Upper lobe of right lung (tissue), 1 donor: ENCODE measurements around the gene CAMK1D. TPM values are rescaled to one million over a fixed set of nuclear protein-coding genes. Genes with fewer than 3 reads are reported as not detected.

Experiments
- ATAC-seq: fragments of 200-7000 bp; cut with Tn5 transposase; one replicate; pipeline ENCODE4 v1.9.1; 2020; ENCODE audit warnings: mild to moderate bottlenecking, moderate library complexity
- DNase-seq: peaks from one replicate; pipeline ENCODE4 v3.0.0-alpha.2; 2020
- H3K27ac ChIP-seq: fragments of 200-600 bp; one replicate; pipeline ENCODE4 v1.8.0; 2022
- H3K27me3 ChIP-seq: fragments of 200-600 bp; one replicate; pipeline ENCODE4 v1.8.0; 2022; ENCODE audit warnings: mild to moderate bottlenecking
- H3K36me3 ChIP-seq: fragments of 200-600 bp; one replicate; pipeline ENCODE4 v1.8.0; 2022
- H3K4me1 ChIP-seq: fragments of 200-600 bp; one replicate; pipeline ENCODE4 v1.8.0; 2022
- H3K4me3 ChIP-seq: fragments of 200-600 bp; one replicate; pipeline ENCODE4 v1.8.0; 2022; ENCODE audit warnings: mild to moderate bottlenecking
- H3K9me3 ChIP-seq: fragments of 200-600 bp; one replicate; pipeline ENCODE4 v1.8.0; 2022
- CTCF ChIP-seq: fragments of 200-600 bp; IDR thresholded peaks from one replicate; pipeline ENCODE4 v1.8.0; 2022; ENCODE audit warnings: antibody characterized with exemption
- intact Hi-C: fragments of 100-400 bp; cut with DNase I; formaldehyde crosslinking; loops from one replicate; pipeline ENCODE4 v1.11.0; 2022
- total RNA-seq: library from RNA; stranded (reverse); fragmentation: NEBNext Ultra II Directional; extraction: Animal tissue kit (Norgen Biotek cat#: 25700); gene quantifications from one replicate; pipeline ENCODE4 v1.2.1, GENCODE V29; 2021
- donor health status: DM: no; HTN: yes; CAD: no; lungs with severe emphysema.

Gene CAMK1D
- total RNA-seq, 1 donor from 2014 or later: 17.1 TPM

- no peak for TF ChIP-seq CTCF
- no peaks in the 10 kb centered on the region for H3K4me1 ChIP-seq
- no peak overlapping the region for H3K4me3 ChIP-seq
- no peaks in the 10 kb centered on the region for H3K9me3 ChIP-seq
- H3K36me3 ChIP-seq: no peaks in the 10 kb centered on the region
- no peak for DNase-seq
- no peak for ATAC-seq
- no peak overlapping the region for H3K27ac ChIP-seq
- H3K27me3 ChIP-seq: no peaks in the 10 kb centered on the region
- intact Hi-C loops: no loop called here
These were observed 240.4 kb downstream of the CAMK1D start for GRCh38 chr10:12589791-12590190.

- Histone ChIP-seq H3K36me3 (no peaks in the 10 kb centered on the region), H3K4me3 (no peak overlapping the region), H3K9me3 (no peaks in the 10 kb centered on the region), H3K27ac (no peak overlapping the region), H3K27me3 (no peaks in the 10 kb centered on the region), H3K4me1 (no peaks in the 10 kb centered on the region)
- TF ChIP-seq CTCF: no peak
- no peak for DNase-seq
- intact Hi-C loops: no loop called here
- ATAC-seq: no peak
These were observed 241.6 kb downstream of the CAMK1D start for GRCh38 chr10:12590675-12591659.

- ATAC-seq: no peak
- Histone ChIP-seq H3K4me1 (no peaks in the 10 kb centered on the region), H3K9me3 (no peaks in the 10 kb centered on the region), H3K27me3 (no peaks in the 10 kb centered on the region), H3K36me3 (no peaks in the 10 kb centered on the region), H3K4me3 (no peak overlapping the region), H3K27ac (no peak overlapping the region)
- intact Hi-C loops: no loop called here
- no peak for DNase-seq
- TF ChIP-seq CTCF: no peak
These were observed 243.6 kb downstream of the CAMK1D start for GRCh38 chr10:12592967-12593366.

- ATAC-seq (peak; percentile 73), DNase-seq (no peak)
These were observed 245.1 kb downstream of the CAMK1D start for GRCh38 chr10:12594448-12594944.

GRCh38 chr10:12595936-12596576, 246.7 kb downstream of the CAMK1D start:
- no peak for DNase-seq

More at GRCh38 chr10:12594448-12594944, 245.1 kb downstream of the CAMK1D start:
- Histone ChIP-seq H3K27me3 (no peaks in the 10 kb centered on the region), H3K36me3 (no peaks in the 10 kb centered on the region), H3K4me1 (no peaks in the 10 kb centered on the region), H3K4me3 (no peak overlapping the region), H3K9me3 (no peaks in the 10 kb centered on the region), H3K27ac (no peak overlapping the region)
- TF ChIP-seq CTCF: no peak
- intact Hi-C loops: no loop called here

More at GRCh38 chr10:12595936-12596576, 246.7 kb downstream of the CAMK1D start:
- Histone ChIP-seq H3K4me1 (no peaks in the 10 kb centered on the region), H3K4me3 (no peak overlapping the region), H3K27ac (no peak overlapping the region), H3K9me3 (no peaks in the 10 kb centered on the region), H3K36me3 (no peaks in the 10 kb centered on the region), H3K27me3 (no peaks in the 10 kb centered on the region)
- no peak for TF ChIP-seq CTCF
- peak; percentile 21 for ATAC-seq
- intact Hi-C loops: no loop called here
